CD4-positive, CD25-positive, alpha-beta regulatory T cell (primary cell): ENCODE data around the gene SERINC3. TPM values are rescaled to one million over a fixed set of nuclear protein-coding genes. Genes with fewer than 3 reads are reported as not detected.

Source experiments
- polyA plus RNA-seq, 4 donors: library from polyadenylated mRNA; unstranded; fragments of 300-500 nt; fragmentation: Illumina TruSeq; gene quantifications; one replicate each; pipeline ENCODE4 v1.2.3, GENCODE V29; 2021
- total RNA-seq: library from RNA; stranded (reverse); gene quantifications from one replicate; pipeline ENCODE4 v1.2.3, GENCODE V29; 2022

SERINC3 gene
- total and polyA plus RNA-seq, 5 donors from 2014 or later: 77.3 to 254 (median 196) TPM

Other genes with a start within 250 kb of the SERINC3 start
- gene FITM2, start 210.9 kb downstream of the SERINC3 start, total RNA-seq: 4.4 TPM
- gene FITM2, start 210.9 kb downstream of the SERINC3 start, polyA plus RNA-seq: 1 to 10 TPM in 2 of 4 donors, under 1 TPM in 2; 0.73 to 2.4 (median 1.0) TPM
- not detected for gene R3HDML, start 185.0 kb downstream of the SERINC3 start, total RNA-seq
- not detected for gene R3HDML, start 185.0 kb downstream of the SERINC3 start, polyA plus RNA-seq
- gene HNF4A, start 166.4 kb downstream of the SERINC3 start, total RNA-seq: not detected
- gene HNF4A, start 166.4 kb downstream of the SERINC3 start, polyA plus RNA-seq: not detected
- 13.2 TPM for gene TTPAL, start 46.2 kb downstream of the SERINC3 start, total RNA-seq
- gene TTPAL, start 46.2 kb downstream of the SERINC3 start, polyA plus RNA-seq: 10 to 100 TPM; 11.5 to 14.4 (median 13.7) TPM
- gene PKIG, start 60.5 kb upstream of the SERINC3 start, total RNA-seq: 0.44 TPM
- 1 to 10 TPM in 3 of 4 donors, under 1 TPM in 1; 0.73 to 1.6 (median 1.1) TPM for gene PKIG, start 60.5 kb upstream of the SERINC3 start, polyA plus RNA-seq
- 39.6 TPM for gene ADA, start 129.6 kb upstream of the SERINC3 start, total RNA-seq
- 10 to 100 TPM; 28.1 to 41.3 (median 37.4) TPM for gene ADA, start 129.6 kb upstream of the SERINC3 start, polyA plus RNA-seq
- gene CCN5, start 193.3 kb upstream of the SERINC3 start, total RNA-seq: not detected
- gene CCN5, start 193.3 kb upstream of the SERINC3 start, polyA plus RNA-seq: not detected
- not detected for gene KCNK15, start 223.8 kb upstream of the SERINC3 start, total RNA-seq
- gene KCNK15, start 223.8 kb upstream of the SERINC3 start, polyA plus RNA-seq: not detected